OCI-LY7 (cell line): ENCODE data around the gene FADD.

Source experiments
- CTCF ChIP-seq: fragments of 200-600 bp; sonication (generic); conservative IDR thresholded peaks from 2 replicates; pipeline ENCODE4 v1.5.1; 2014; ENCODE audit warnings: mild to moderate bottlenecking, antibody characterized with exemption, low read length, moderate library complexity, mixed read lengths
- EZH2phosphoT487 ChIP-seq: fragments of 200-600 bp; sonication (generic); IDR thresholded peaks from 2 replicates; pipeline ENCODE4 v1.6.1; 2018; ENCODE audit warnings: low read depth, borderline replicate concordance, mild to moderate bottlenecking, mixed run types, antibody characterized with exemption, low read length, moderate library complexity, mixed read lengths

- TF ChIP-seq CTCF (no peak), EZH2phosphoT487 (no peak)
Measured at GRCh38 chr11:70167723-70168404, 35.2 kb upstream of the FADD start.
